Measurements from ENCODE around the gene BNC2.

The BNC2 gene

GRCh38 chr9:16585591-16585990 is 284.9 kb downstream of the BNC2 start:
- no peaks in the 10 kb centered on the region for H3K27me3 Mint-ChIP-seq (ENCODE audit: low read depth)
- H3K36me3 Mint-ChIP-seq (ENCODE audit: low read depth): no peaks in the 10 kb centered on the region
- H3K9me3 Mint-ChIP-seq: peaks cover 14% of the 10 kb centered on the region
- no peak for DNase-seq (ENCODE audit: low spot score)
- H3K4me1 Mint-ChIP-seq (ENCODE audit: low read depth): no peaks in the 10 kb centered on the region
- H3K4me3 Mint-ChIP-seq: no peak overlapping the region
- no peak overlapping the region for H3K27ac Mint-ChIP-seq

- no peaks in the 10 kb centered on the region for H3K27me3 Mint-ChIP-seq (ENCODE audit: low read depth)
- H3K27ac Mint-ChIP-seq: no peak overlapping the region
- no peaks in the 10 kb centered on the region for H3K36me3 Mint-ChIP-seq (ENCODE audit: low read depth)
- no peak for DNase-seq (ENCODE audit: low spot score)
- H3K9me3 Mint-ChIP-seq: no peaks in the 10 kb centered on the region
- no peak overlapping the region for H3K4me3 Mint-ChIP-seq
- no peaks in the 10 kb centered on the region for H3K4me1 Mint-ChIP-seq (ENCODE audit: low read depth)
These were observed 290.5 kb downstream of the BNC2 start for GRCh38 chr9:16579872-16580432.

- H3K4me1 Mint-ChIP-seq (ENCODE audit: low read depth): no peaks in the 10 kb centered on the region
- H3K4me3 Mint-ChIP-seq: no peak overlapping the region
- H3K27ac Mint-ChIP-seq: no peak overlapping the region
- H3K27me3 Mint-ChIP-seq (ENCODE audit: low read depth): no peaks in the 10 kb centered on the region
- no peaks in the 10 kb centered on the region for H3K9me3 Mint-ChIP-seq
- no peaks in the 10 kb centered on the region for H3K36me3 Mint-ChIP-seq (ENCODE audit: low read depth)
- DNase-seq (ENCODE audit: low spot score): no peak
These were observed 294.6 kb downstream of the BNC2 start for GRCh38 chr9:16575986-16576245.

- Mint-ChIP-seq H3K4me3 (no peak overlapping the region), H3K9me3 (no peaks in the 10 kb centered on the region), H3K27ac (no peak overlapping the region), H3K4me1 (ENCODE audit: low read depth) (no peaks in the 10 kb centered on the region), H3K27me3 (ENCODE audit: low read depth) (no peaks in the 10 kb centered on the region), H3K36me3 (ENCODE audit: low read depth) (no peaks in the 10 kb centered on the region)
- no peak for DNase-seq (ENCODE audit: low spot score)
These were observed 295.1 kb downstream of the BNC2 start for GRCh38 chr9:16575142-16575985.

GRCh38 chr9:16572005-16572734 is 298.3 kb downstream of the BNC2 start:
- Mint-ChIP-seq H3K27me3 (ENCODE audit: low read depth) (no peaks in the 10 kb centered on the region), H3K4me3 (no peak overlapping the region), H3K9me3 (no peaks in the 10 kb centered on the region), H3K36me3 (ENCODE audit: low read depth) (no peaks in the 10 kb centered on the region), H3K27ac (no peak overlapping the region), H3K4me1 (ENCODE audit: low read depth) (no peaks in the 10 kb centered on the region)
- no peak for DNase-seq (ENCODE audit: low spot score)

GRCh38 chr9:16571127-16571802 is 299.2 kb downstream of the BNC2 start:
- Mint-ChIP-seq H3K4me3 (no peak overlapping the region), H3K9me3 (no peaks in the 10 kb centered on the region), H3K27me3 (ENCODE audit: low read depth) (no peaks in the 10 kb centered on the region), H3K27ac (no peak overlapping the region), H3K4me1 (ENCODE audit: low read depth) (no peaks in the 10 kb centered on the region), H3K36me3 (ENCODE audit: low read depth) (no peaks in the 10 kb centered on the region)
- DNase-seq (ENCODE audit: low spot score): no peak

GRCh38 chr9:16563446-16563845 is 307.0 kb downstream of the BNC2 start:
- Mint-ChIP-seq H3K4me1 (ENCODE audit: low read depth) (no peaks in the 10 kb centered on the region), H3K27ac (no peak overlapping the region), H3K9me3 (no peaks in the 10 kb centered on the region), H3K27me3 (ENCODE audit: low read depth) (no peaks in the 10 kb centered on the region), H3K4me3 (no peak overlapping the region), H3K36me3 (ENCODE audit: low read depth) (no peaks in the 10 kb centered on the region)
- no peak for DNase-seq (ENCODE audit: low spot score)

GRCh38 chr9:16561121-16561520 is 309.3 kb downstream of the BNC2 start:
- Mint-ChIP-seq H3K4me3 (no peak overlapping the region), H3K27me3 (ENCODE audit: low read depth) (no peaks in the 10 kb centered on the region), H3K36me3 (ENCODE audit: low read depth) (no peaks in the 10 kb centered on the region), H3K9me3 (no peaks in the 10 kb centered on the region), H3K4me1 (ENCODE audit: low read depth) (no peaks in the 10 kb centered on the region), H3K27ac (no peak overlapping the region)
- DNase-seq (ENCODE audit: low spot score): no peak

- DNase-seq (ENCODE audit: low spot score): no peak
- Mint-ChIP-seq H3K4me1 (ENCODE audit: low read depth) (no peaks in the 10 kb centered on the region), H3K4me3 (no peak overlapping the region), H3K36me3 (ENCODE audit: low read depth) (no peaks in the 10 kb centered on the region), H3K27me3 (ENCODE audit: low read depth) (no peaks in the 10 kb centered on the region), H3K27ac (no peak overlapping the region), H3K9me3 (peaks cover 5% of the 10 kb centered on the region)
These were observed 310.9 kb downstream of the BNC2 start for GRCh38 chr9:16559418-16560188.

GRCh38 chr9:16555802-16556201 is 314.7 kb downstream of the BNC2 start:
- no peak overlapping the region for H3K4me3 Mint-ChIP-seq
- no peaks in the 10 kb centered on the region for H3K36me3 Mint-ChIP-seq (ENCODE audit: low read depth)
- no peak for DNase-seq (ENCODE audit: low spot score)
- no peaks in the 10 kb centered on the region for H3K27me3 Mint-ChIP-seq (ENCODE audit: low read depth)
- peaks cover 12% of the 10 kb centered on the region for H3K9me3 Mint-ChIP-seq
- no peak overlapping the region for H3K27ac Mint-ChIP-seq
- H3K4me1 Mint-ChIP-seq (ENCODE audit: low read depth): no peaks in the 10 kb centered on the region

GRCh38 chr9:16553869-16554540 is 316.5 kb downstream of the BNC2 start:
- H3K9me3 Mint-ChIP-seq: peaks cover 13% of the 10 kb centered on the region
- H3K4me3 Mint-ChIP-seq: no peak overlapping the region
- no peaks in the 10 kb centered on the region for H3K27me3 Mint-ChIP-seq (ENCODE audit: low read depth)
- H3K4me1 Mint-ChIP-seq (ENCODE audit: low read depth): no peaks in the 10 kb centered on the region
- DNase-seq (ENCODE audit: low spot score): no peak
- H3K27ac Mint-ChIP-seq: no peak overlapping the region
- no peaks in the 10 kb centered on the region for H3K36me3 Mint-ChIP-seq (ENCODE audit: low read depth)

GRCh38 chr9:16552252-16552651 is 318.2 kb downstream of the BNC2 start:
- Mint-ChIP-seq H3K4me3 (no peak overlapping the region), H3K36me3 (ENCODE audit: low read depth) (no peaks in the 10 kb centered on the region), H3K4me1 (ENCODE audit: low read depth) (no peaks in the 10 kb centered on the region), H3K27me3 (ENCODE audit: low read depth) (no peaks in the 10 kb centered on the region), H3K9me3 (peaks cover 13% of the 10 kb centered on the region), H3K27ac (no peak overlapping the region)
- DNase-seq (ENCODE audit: low spot score): no peak

GRCh38 chr9:16551692-16552091 is 318.8 kb downstream of the BNC2 start:
- no peaks in the 10 kb centered on the region for H3K27me3 Mint-ChIP-seq (ENCODE audit: low read depth)
- peaks cover 13% of the 10 kb centered on the region for H3K9me3 Mint-ChIP-seq
- no peak overlapping the region for H3K27ac Mint-ChIP-seq
- DNase-seq (ENCODE audit: low spot score): no peak
- no peaks in the 10 kb centered on the region for H3K36me3 Mint-ChIP-seq (ENCODE audit: low read depth)
- H3K4me1 Mint-ChIP-seq (ENCODE audit: low read depth): no peaks in the 10 kb centered on the region
- H3K4me3 Mint-ChIP-seq: no peak overlapping the region
